Hematopoietic multipotent progenitor cell treated with erythropoietin and hydrocortisone succinate and interleukin-3 and kit ligand, for 17 days (in vitro differentiated cells): ENCODE measurements around the gene UGT1A8.

Source experiments
- DNase-seq: peaks from one replicate; pipeline ENCODE4 v3.0.0-alpha.2; 2015; ENCODE audit warnings: low spot score

UGT1A8 gene

GRCh38 chr2:233821196-233821595 is 203.8 kb downstream of the UGT1A8 start:
- no peak for DNase-seq

- no peak for DNase-seq
Observed at GRCh38 chr2:233821709-233822100, 204.3 kb downstream of the UGT1A8 start.

GRCh38 chr2:233822101-233822771 is 204.8 kb downstream of the UGT1A8 start:
- no peak for DNase-seq
